ENCODE measurements around the gene SLC12A7. TPM values are rescaled to one million over a fixed set of nuclear protein-coding genes. Genes with fewer than 3 reads are reported as not detected.

Gene SLC12A7
- polyA plus RNA-seq, 1 donor (not counting 4 experiments of a cell fraction or from before 2014, with no cell fraction given), result 1.5 TPM

DNA sequence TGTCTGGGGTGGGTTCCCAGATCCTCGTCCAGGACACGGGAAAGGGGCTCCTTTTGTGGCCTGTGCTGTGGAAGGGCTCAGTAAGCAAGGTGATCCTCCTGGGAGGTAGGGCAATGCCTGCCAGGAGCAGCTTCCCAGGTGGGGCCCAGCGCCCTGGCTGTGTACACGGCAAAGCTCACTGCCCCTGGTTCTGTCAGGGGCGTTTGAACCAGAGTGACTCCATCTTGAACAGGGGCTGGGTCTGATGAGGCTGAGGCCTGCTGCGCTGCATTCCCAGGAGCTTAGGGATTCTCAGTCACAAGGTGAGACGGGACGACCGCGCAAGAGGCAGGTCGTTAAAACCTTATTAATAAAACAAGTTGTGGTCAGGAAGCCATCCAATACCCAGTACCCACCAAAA, 19.9 kb upstream of the SLC12A7 start:
- Histone ChIP-seq H3K9me3 (ENCODE audit: control insufficient read depth, low read depth, low read length) (no peaks in the 10 kb centered on the region), H3K27ac (ENCODE audit: control insufficient read depth, insufficient read depth, low read length) (no peak overlapping the region), H2AFZ (ENCODE audit: control insufficient read depth, low read length) (no peak overlapping the region), H3K4me2 (ENCODE audit: control insufficient read depth, extremely low read depth, insufficient read depth, low read depth, low read length) (no peak overlapping the region), H3K9ac (ENCODE audit: control insufficient read depth, extremely low read depth, insufficient read depth, low read length) (no peak overlapping the region), H3K27me3 (ENCODE audit: control insufficient read depth, extremely low read depth, insufficient read depth, low read length) (peaks cover 56% of the 10 kb centered on the region), H3K79me2 (ENCODE audit: control insufficient read depth, insufficient read depth, low read length) (no peaks in the 10 kb centered on the region), H3K4me1 (ENCODE audit: control insufficient read depth, extremely low read depth, insufficient read depth, low read length) (peaks cover 2% of the 10 kb centered on the region), H3K4me3 (ENCODE audit: control insufficient read depth in 2 of 3, extremely low read depth in 1 of 3, insufficient read depth in 2 of 3, low read depth in 1 of 3, low read length in 3 of 3) (no peak overlapping the region), H3K9me1 (ENCODE audit: control insufficient read depth, extremely low read depth, insufficient read depth, low read length) (no peaks in the 10 kb centered on the region), H3K36me3 (ENCODE audit: control insufficient read depth in 2 of 2, extremely low read depth in 1 of 2, insufficient read depth in 2 of 2, low read length in 2 of 2) (no peaks in the 10 kb centered on the region), H4K20me1 (ENCODE audit: control insufficient read depth, extremely low read depth, insufficient read depth, low read length) (no peaks in the 10 kb centered on the region)
- no peak for TF ChIP-seq EZH2 (IDR thresholded peaks at IDR 0.05; ENCODE audit: low read length)
- TF ChIP-seq, protein P1, sequence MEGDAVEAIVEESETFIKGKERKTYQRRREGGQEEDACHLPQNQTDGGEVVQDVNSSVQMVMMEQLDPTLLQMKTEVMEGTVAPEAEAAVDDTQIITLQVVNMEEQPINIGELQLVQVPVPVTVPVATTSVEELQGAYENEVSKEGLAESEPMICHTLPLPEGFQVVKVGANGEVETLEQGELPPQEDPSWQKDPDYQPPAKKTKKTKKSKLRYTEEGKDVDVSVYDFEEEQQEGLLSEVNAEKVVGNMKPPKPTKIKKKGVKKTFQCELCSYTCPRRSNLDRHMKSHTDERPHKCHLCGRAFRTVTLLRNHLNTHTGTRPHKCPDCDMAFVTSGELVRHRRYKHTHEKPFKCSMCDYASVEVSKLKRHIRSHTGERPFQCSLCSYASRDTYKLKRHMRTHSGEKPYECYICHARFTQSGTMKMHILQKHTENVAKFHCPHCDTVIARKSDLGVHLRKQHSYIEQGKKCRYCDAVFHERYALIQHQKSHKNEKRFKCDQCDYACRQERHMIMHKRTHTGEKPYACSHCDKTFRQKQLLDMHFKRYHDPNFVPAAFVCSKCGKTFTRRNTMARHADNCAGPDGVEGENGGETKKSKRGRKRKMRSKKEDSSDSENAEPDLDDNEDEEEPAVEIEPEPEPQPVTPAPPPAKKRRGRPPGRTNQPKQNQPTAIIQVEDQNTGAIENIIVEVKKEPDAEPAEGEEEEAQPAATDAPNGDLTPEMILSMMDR (optimal IDR thresholded peaks at IDR 0.05 in 1 of 3, IDR thresholded peaks at IDR 0.05 in 1 of 3, conservative IDR thresholded peaks at IDR 0.05 in 1 of 3; ENCODE audit: extremely low read depth in 1 of 3, insufficient read depth in 2 of 3, low read length in 3 of 3), result no peak
- FAIRE-seq, result no peak
- no peak for DNase-seq (ENCODE audit: low read depth, low spot score)
- dilution Hi-C loops (cut with MboI; ENCODE audit: extremely low pct_ligation_motif_present, low sequenced_read_pairs), result no loop called here

GRCh38 chr5:1131191-1131621, 19.3 kb upstream of the SLC12A7 start:
- H3K9ac ChIP-seq (ENCODE audit: control insufficient read depth, extremely low read depth, insufficient read depth, low read length), result no peak overlapping the region
- no peak overlapping the region for H2AFZ ChIP-seq (ENCODE audit: control insufficient read depth, low read length)
- H3K9me1 ChIP-seq (ENCODE audit: control insufficient read depth, extremely low read depth, insufficient read depth, low read length), result no peaks in the 10 kb centered on the region
- H3K27ac ChIP-seq (ENCODE audit: control insufficient read depth, insufficient read depth, low read length), result no peak overlapping the region
- peaks cover 55% of the 10 kb centered on the region for H3K27me3 ChIP-seq (ENCODE audit: control insufficient read depth, extremely low read depth, insufficient read depth, low read length)
- peaks cover 2% of the 10 kb centered on the region for H3K4me1 ChIP-seq (ENCODE audit: control insufficient read depth, extremely low read depth, insufficient read depth, low read length)
- FAIRE-seq, result no peak
- H4K20me1 ChIP-seq (ENCODE audit: control insufficient read depth, extremely low read depth, insufficient read depth, low read length), result no peaks in the 10 kb centered on the region
- dilution Hi-C loops (cut with MboI; ENCODE audit: extremely low pct_ligation_motif_present, low sequenced_read_pairs), result no loop called here
- no peaks in the 10 kb centered on the region for H3K36me3 ChIP-seq (ENCODE audit: control insufficient read depth in 2 of 2, extremely low read depth in 1 of 2, insufficient read depth in 2 of 2, low read length in 2 of 2)
- no peak overlapping the region for H3K4me3 ChIP-seq (ENCODE audit: control insufficient read depth in 2 of 3, extremely low read depth in 1 of 3, insufficient read depth in 2 of 3, low read depth in 1 of 3, low read length in 3 of 3)
- H3K4me2 ChIP-seq (ENCODE audit: control insufficient read depth, extremely low read depth, insufficient read depth, low read depth, low read length), result no peak overlapping the region
- TF ChIP-seq EZH2 (IDR thresholded peaks at IDR 0.05; ENCODE audit: low read length), result no peak
- TF ChIP-seq, protein P1 (optimal IDR thresholded peaks at IDR 0.05 in 1 of 3, IDR thresholded peaks at IDR 0.05 in 1 of 3, conservative IDR thresholded peaks at IDR 0.05 in 1 of 3; ENCODE audit: extremely low read depth in 1 of 3, insufficient read depth in 2 of 3, low read length in 3 of 3), result no peak
- no peak for DNase-seq (ENCODE audit: low read depth, low spot score)
- no peaks in the 10 kb centered on the region for H3K79me2 ChIP-seq (ENCODE audit: control insufficient read depth, insufficient read depth, low read length)
- no peaks in the 10 kb centered on the region for H3K9me3 ChIP-seq (ENCODE audit: control insufficient read depth, low read depth, low read length)

Data from keratinocyte (primary cell).